CD14-positive monocyte (primary cell): ENCODE results near the gene BLVRB. TPM values are rescaled to one million over a fixed set of nuclear protein-coding genes. Genes with fewer than 3 reads are reported as not detected.
A peak's percentile ranks its signal among the peaks of the same experiment; 100 is the strongest.

Source experiments
- DNase-seq, 3 donors: peaks; one replicate each; pipeline ENCODE4 v3.0.0-alpha.2; 2011 to 2022
- H2AFZ ChIP-seq: 2 replicates; pipeline ENCODE4 v1.6.0; 2012; ENCODE audit warnings: mild to moderate bottlenecking, low read depth, low read length, inconsistent platforms; ENCODE audit not compliant: insufficient read depth, poor library complexity, severe bottlenecking
- H3K27ac ChIP-seq, 2 donors: 1 replicate in 1 of 2; 2 replicates in 1 of 2; pipeline ENCODE4 v1.5.1; 2012 to 2013; ENCODE audit warnings: low read length in 2 of 2, control low read depth in 1 of 2, inconsistent platforms in 1 of 2, low read depth in 1 of 2, mild to moderate bottlenecking in 1 of 2
- H3K27me3 ChIP-seq, 2 donors: one replicate each; pipeline versions ENCODE4 v1.6.0 to v1.6.1; 2011 to 2013; ENCODE audit warnings: low read length in 2 of 2; ENCODE audit not compliant: control insufficient read depth in 2 of 2, insufficient read depth in 2 of 2
- H3K36me3 ChIP-seq, 2 donors: replicated peaks in 1 of 2; 1 replicate in 1 of 2; 2 replicates in 1 of 2; pipeline versions ENCODE4 v1.5.1 to v1.6.1; 2012 to 2013; ENCODE audit warnings: low read length in 2 of 2, control low read depth in 1 of 2, inconsistent platforms in 1 of 2, mild to moderate bottlenecking in 1 of 2; ENCODE audit not compliant: insufficient read depth in 2 of 2, control insufficient read depth in 1 of 2
- H3K4me1 ChIP-seq, 2 donors: 1 replicate in 1 of 2; 2 replicates in 1 of 2; pipeline versions ENCODE4 v1.5.1 to v1.6.1; 2012 to 2013; ENCODE audit warnings: low read length in 2 of 2, control low read depth in 1 of 2, inconsistent platforms in 1 of 2, mild to moderate bottlenecking in 1 of 2, moderate library complexity in 1 of 2; ENCODE audit not compliant: insufficient read depth in 2 of 2, control insufficient read depth in 1 of 2
- H3K4me2 ChIP-seq: replicated peaks from 2 replicates; pipeline ENCODE3; 2012; ENCODE audit warnings: low read length, moderate library complexity, mild to moderate bottlenecking; ENCODE audit not compliant: poor library complexity, severe bottlenecking; ENCODE audit errors: extremely low read depth
- H3K4me3 ChIP-seq, 3 experiments: fragments of 200-600 bp in 1 of 3; sonication (generic) in 1 of 3; replicated peaks in 1 of 3; 1 replicate in 2 of 3; 2 replicates in 1 of 3; pipeline ENCODE4 v1.5.1; 2011 to 2013; ENCODE audit warnings: low read length in 3 of 3, mild to moderate bottlenecking in 3 of 3, control low read depth in 2 of 3, low read depth in 2 of 3, inconsistent platforms in 1 of 3, moderate library complexity in 1 of 3
- H3K79me2 ChIP-seq: 2 replicates; pipeline ENCODE4 v1.6.0; 2012; ENCODE audit warnings: mild to moderate bottlenecking, control low read depth, inconsistent platforms, low read length, moderate library complexity; ENCODE audit not compliant: insufficient read depth
- H3K9ac ChIP-seq: 2 replicates; pipeline ENCODE4 v1.6.0; 2017; ENCODE audit warnings: low read length, mild to moderate bottlenecking; ENCODE audit not compliant: insufficient read depth, poor library complexity, severe bottlenecking
- H3K9me3 ChIP-seq, 2 donors: replicated peaks in 1 of 2; 1 replicate in 1 of 2; 2 replicates in 1 of 2; pipeline versions ENCODE4 v1.5.1 to v1.6.1; 2012 to 2013; ENCODE audit warnings: low read length in 2 of 2, control low read depth in 1 of 2; ENCODE audit not compliant: control insufficient read depth in 1 of 2, insufficient read depth in 1 of 2
- H4K20me1 ChIP-seq: 2 replicates; pipeline ENCODE4 v1.6.0; 2012; ENCODE audit warnings: mild to moderate bottlenecking, low read length, control low read depth, moderate library complexity; ENCODE audit not compliant: insufficient read depth
- H3K27ac Mint-ChIP-seq, 7 donors: one replicate each; pipeline ENCODE4 v1.8.0; 2020; ENCODE audit warnings: mild to moderate bottlenecking in 7 of 7, mixed read lengths in 7 of 7, moderate library complexity in 6 of 7, inconsistent platforms in 2 of 7
- H3K27me3 Mint-ChIP-seq, 3 donors: one replicate each; pipeline ENCODE4 v1.8.0; 2021 to 2022; ENCODE audit warnings: low read depth in 3 of 3, mild to moderate bottlenecking in 3 of 3, mixed read lengths in 3 of 3, moderate library complexity in 3 of 3, inconsistent platforms in 1 of 3
- H3K36me3 Mint-ChIP-seq, 2 donors: one replicate each; pipeline ENCODE4 v1.8.0; 2020; ENCODE audit warnings: mixed read lengths in 2 of 2, inconsistent platforms in 1 of 2, mild to moderate bottlenecking in 1 of 2
- H3K4me1 Mint-ChIP-seq: one replicate; pipeline ENCODE4 v1.8.0; 2020; ENCODE audit warnings: mild to moderate bottlenecking, mixed read lengths
- H3K4me3 Mint-ChIP-seq, 2 donors: one replicate each; pipeline ENCODE4 v1.8.0; 2020; ENCODE audit warnings: mild to moderate bottlenecking in 2 of 2, mixed read lengths in 2 of 2, moderate library complexity in 1 of 2
- H3K9me3 Mint-ChIP-seq, 7 donors: one replicate each; pipeline ENCODE4 v1.8.0; 2020 to 2022; ENCODE audit warnings: mixed read lengths in 7 of 7, mild to moderate bottlenecking in 6 of 7, moderate library complexity in 6 of 7, inconsistent platforms in 2 of 7
- CTCF ChIP-seq: fragments of 200-600 bp; IDR thresholded peaks from one replicate; pipeline ENCODE4 v1.8.0; 2022; ENCODE audit warnings: antibody characterized with exemption, mild to moderate bottlenecking
- WGBS: methylation state at CpG from one replicate; pipeline ENCODE4 v1.1.5; 2013; ENCODE audit warnings: missing lambda C conversion rate; ENCODE audit not compliant: insufficient coverage; 5-methylcytosine and 5-hydroxymethylcytosine counted together
- intact Hi-C, 2 donors: fragments of 100-400 bp; cut with micrococcal nuclease; formaldehyde crosslinking; loops; one replicate each; pipeline versions ENCODE4 v1.15.0 to v1.15.1; 2023
- polyA plus RNA-seq, 3 donors: library from polyadenylated mRNA; depleted of rRNA in 1 of 3; unstranded in 2 of 3; stranded (reverse) in 1 of 3; fragments of 300-500 nt in 2 of 3; fragments of >200 nt in 1 of 3; fragmentation: Illumina TruSeq in 2 of 3; gene quantifications; 1 replicate in 2 of 3; 2 replicates in 1 of 3; pipeline ENCODE4 v1.2.3, GENCODE V29; 2012 to 2021

BLVRB gene
- polyA plus RNA-seq, 3 donors = 299 to 625 (median 601) TPM

- Histone ChIP-seq H3K27me3 (peaks cover 13 to 38% of the 10 kb centered on the region in 2 donors), H3K9me3 (peaks cover 0 to 7% of the 10 kb centered on the region in 2 donors), H3K36me3 (no peaks in the 10 kb centered on the region), H4K20me1 (no peaks in the 10 kb centered on the region), H3K9ac (no peak overlapping the region), H3K4me1 (peaks cover 0 to 4% of the 10 kb centered on the region in 2 donors), H3K79me2 (no peaks in the 10 kb centered on the region), H3K4me3 (no peak overlapping the region), H2AFZ (no peak overlapping the region), H3K27ac (no peak overlapping the region), H3K4me2 (no peak overlapping the region)
- H3K4me1 Mint-ChIP-seq = no peaks in the 10 kb centered on the region
- no peak for DNase-seq
- H3K9me3 Mint-ChIP-seq = peaks cover 0 to 8% (median 0%) of the 10 kb centered on the region in 7 donors
- TF ChIP-seq CTCF = no peak
- peaks cover 30 to 61% (median 42%) of the 10 kb centered on the region in 3 donors for H3K27me3 Mint-ChIP-seq
- H3K27ac Mint-ChIP-seq = no peak overlapping the region
- WGBS = 60% methylated on average over 1 of the region's 2 CpGs
- intact Hi-C loops = no loop called here
- peak overlapping the region in 1 of 2 donors; percentile 30 for H3K4me3 Mint-ChIP-seq
- H3K36me3 Mint-ChIP-seq = peaks cover 0 to 3% of the 10 kb centered on the region in 2 donors
These were observed 42.3 kb upstream of the BLVRB start for GRCh38 chr19:40507892-40508291.

- Histone ChIP-seq H3K79me2 (no peaks in the 10 kb centered on the region), H3K4me1 (no peaks in the 10 kb centered on the region), H3K9me3 (no peaks in the 10 kb centered on the region), H3K36me3 (no peaks in the 10 kb centered on the region), H3K4me2 (no peak overlapping the region), H3K27me3 (peaks cover 2 to 23% of the 10 kb centered on the region in 2 donors), H2AFZ (no peak overlapping the region), H3K9ac (no peak overlapping the region), H3K27ac (no peak overlapping the region), H3K4me3 (no peak overlapping the region), H4K20me1 (no peaks in the 10 kb centered on the region)
- H3K27ac Mint-ChIP-seq = no peak overlapping the region
- H3K4me3 Mint-ChIP-seq = no peak overlapping the region
- intact Hi-C loops = no loop called here
- peaks cover 0 to 2% (median 0%) of the 10 kb centered on the region in 7 donors for H3K9me3 Mint-ChIP-seq
- WGBS = 89% methylated on average over 9 of the region's 9 CpGs
- H3K36me3 Mint-ChIP-seq = no peaks in the 10 kb centered on the region
- H3K4me1 Mint-ChIP-seq = no peaks in the 10 kb centered on the region
- no peak for DNase-seq
- no peak for TF ChIP-seq CTCF
- peaks cover 16 to 45% (median 27%) of the 10 kb centered on the region in 3 donors for H3K27me3 Mint-ChIP-seq
These were observed 40.6 kb upstream of the BLVRB start for GRCh38 chr19:40506099-40506498.
